Daoy (cell line): ENCODE measurements around the gene PEX14. TPM values are rescaled to one million over a fixed set of nuclear protein-coding genes. Genes with fewer than 3 reads are reported as not detected.
A peak's percentile ranks its signal among the peaks of the same experiment; 100 is the strongest.

Experiments used
- DNase-seq: peaks from one replicate; pipeline ENCODE4 v3.0.0-alpha.2; 2015; ENCODE audit warnings: low read depth
- total RNA-seq: library from RNA; depleted of rRNA; stranded (reverse); fragments of >200 nt; shearing (Covaris generic); gene quantifications from 2 replicates; pipeline ENCODE4 v1.2.3, GENCODE V29; 2014

The PEX14 gene
- total RNA-seq, 1 experiment from 2014 or later, result 22.6 TPM

DNA sequence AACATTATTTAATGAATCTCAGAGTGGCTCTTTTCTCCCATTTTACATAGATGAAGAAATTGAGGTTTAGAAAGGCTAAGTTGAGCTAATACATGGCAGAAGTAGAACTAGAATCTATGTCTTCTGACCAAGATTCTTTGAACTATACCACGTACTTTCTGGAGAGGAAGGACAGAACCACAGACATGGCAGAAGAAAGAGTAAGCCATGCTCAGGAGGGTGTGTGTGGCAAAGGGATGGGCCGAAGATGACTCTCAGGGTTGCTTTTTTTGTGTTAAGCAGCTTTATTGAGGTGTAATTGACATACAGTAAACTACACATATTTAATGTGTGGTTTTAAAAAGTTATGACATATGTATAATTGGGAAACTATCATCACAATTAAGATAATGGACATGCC lies 69.5 kb downstream of the PEX14 start:
- DNase-seq, result no peak

DNA sequence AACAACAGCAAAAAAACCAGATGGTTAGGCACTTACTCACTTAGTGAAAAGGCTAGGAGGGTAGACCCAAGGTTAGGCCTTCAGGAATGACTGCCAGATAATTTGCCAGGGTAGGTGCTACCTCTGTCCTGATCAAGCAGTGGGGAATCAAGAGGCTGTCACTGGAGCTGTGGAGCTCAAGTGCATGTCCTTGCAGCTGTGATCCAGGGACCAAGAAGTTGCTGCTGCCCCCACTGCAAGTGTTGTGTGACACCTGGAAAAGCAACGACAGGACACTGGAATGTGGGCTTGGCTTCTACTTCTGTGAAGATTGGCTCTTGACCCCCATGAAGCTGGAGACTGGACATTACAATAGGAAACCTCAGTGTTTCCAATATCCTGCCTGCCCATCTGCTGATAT lies 72.1 kb downstream of the PEX14 start:
- no peak for DNase-seq

DNA sequence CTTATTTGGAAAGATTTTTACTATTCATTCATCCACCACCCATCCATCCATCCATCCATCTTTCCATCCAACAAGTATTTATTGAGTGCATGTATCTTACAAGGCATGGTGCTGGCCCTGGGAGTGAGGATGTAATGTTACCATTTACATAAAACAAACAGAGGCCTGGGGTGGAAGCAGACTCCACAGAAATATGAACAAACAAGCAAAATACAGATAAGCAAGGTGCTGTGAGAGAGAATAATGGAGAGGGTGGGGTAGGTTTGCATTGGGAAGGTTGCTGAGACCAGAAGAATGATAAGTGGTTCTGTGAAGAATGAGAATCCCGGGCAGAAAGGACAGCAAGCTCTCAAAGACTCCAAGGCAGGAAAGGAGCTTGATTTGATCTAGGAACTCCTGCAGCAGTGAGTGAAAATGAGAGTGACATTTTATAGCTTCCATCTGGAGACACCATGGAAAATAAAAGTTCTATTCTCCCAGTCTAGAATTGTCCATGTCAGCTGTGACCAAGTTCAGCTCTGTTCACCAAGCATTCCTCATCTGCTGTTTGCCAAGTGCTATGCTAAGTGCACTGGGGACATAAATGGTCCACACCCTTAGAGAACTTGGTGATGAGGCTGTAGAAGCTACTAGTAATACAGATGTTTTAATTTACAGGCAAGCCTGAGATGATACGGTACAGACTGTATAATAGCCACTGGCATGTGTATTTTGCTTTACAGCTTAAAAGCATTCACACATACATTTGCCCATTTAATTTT lies 75.3 kb downstream of the PEX14 start:
- no peak for DNase-seq

DNA sequence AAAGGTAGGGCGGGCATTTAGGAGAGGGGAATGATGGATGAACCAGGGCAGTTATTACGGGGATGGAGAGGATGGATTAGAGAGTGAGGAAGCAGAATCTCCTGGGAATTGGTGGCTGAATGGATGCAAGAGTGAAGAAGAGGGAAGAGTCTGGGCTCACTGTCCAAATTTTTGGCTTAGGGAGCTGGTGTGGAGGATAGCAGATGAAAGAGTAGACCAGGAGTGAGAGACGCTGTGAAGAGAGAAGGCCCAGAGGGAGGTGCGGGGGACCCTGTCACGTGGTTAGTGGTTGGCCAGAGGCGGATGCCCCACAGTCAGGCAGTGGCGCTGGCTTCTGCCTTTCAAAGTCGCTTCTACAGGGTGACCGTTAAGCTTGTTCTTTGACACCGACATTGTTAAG lies 78.4 kb downstream of the PEX14 start:
- no peak for DNase-seq

DNA sequence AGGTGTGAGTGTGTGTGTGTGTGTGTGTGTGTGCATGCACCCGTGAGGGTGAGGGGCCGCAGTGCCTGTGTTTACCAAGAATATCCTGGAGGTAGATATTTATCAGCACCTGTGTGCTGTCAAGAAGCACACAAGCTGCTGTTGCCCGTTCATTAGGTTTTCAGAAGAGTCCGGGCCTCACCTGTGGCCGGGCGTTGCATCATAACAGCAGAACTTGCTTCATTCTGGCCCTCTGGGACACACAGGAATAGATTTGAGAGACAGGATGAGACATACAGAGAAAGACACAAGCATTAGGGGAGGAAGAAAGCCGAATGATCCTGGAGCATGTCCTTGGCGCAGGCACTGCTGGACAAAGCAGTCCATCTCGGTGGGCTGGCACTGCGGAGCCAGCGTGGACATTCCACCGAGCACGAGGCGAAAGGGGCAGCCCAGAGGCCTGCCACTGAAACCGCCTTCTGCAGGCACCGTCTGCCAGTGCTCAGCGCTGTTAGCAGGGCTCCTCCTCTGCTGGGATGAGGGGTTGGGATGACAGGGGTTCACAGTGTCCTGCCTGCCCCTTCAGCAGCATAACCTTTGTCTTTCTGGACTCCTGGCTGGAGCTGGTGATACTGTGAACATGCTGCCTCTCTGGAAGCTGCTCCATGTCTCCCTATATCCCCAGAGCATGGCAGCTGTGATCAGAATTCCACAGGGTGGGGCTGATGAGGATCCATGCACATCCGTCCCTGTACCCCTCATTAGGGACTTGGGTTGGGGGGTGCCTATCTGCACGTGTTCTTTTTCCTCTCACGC lies 81.1 kb downstream of the PEX14 start:
- no peak for DNase-seq

DNA sequence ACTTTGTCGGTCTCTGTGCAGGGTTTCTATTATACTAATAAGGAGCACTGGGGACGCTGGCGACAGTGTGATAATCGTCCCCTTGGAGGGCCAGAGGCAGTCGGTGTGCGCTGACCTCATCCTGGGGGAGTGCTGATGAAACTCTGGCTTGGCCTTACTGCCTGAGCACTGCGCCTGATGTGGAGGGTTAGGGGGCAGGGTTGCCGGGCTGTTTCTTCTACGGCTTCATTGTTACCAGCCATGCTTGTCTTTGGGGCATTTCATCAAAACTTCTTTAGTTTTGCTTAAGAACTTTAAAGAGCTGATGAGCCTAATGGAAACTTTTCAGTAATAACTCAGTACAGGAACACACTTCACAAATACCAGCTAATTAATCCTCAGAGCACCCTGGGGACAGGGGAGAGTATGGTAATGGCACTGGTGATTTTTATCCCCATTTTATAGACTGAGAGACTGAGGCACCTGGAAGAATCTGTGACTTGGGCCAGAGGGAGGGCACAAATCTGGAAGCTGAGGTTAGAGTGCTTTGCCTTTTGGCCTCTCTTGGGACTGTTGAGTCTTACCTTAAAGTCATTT lies 81.8 kb downstream of the PEX14 start:
- DNase-seq, result no peak

DNA sequence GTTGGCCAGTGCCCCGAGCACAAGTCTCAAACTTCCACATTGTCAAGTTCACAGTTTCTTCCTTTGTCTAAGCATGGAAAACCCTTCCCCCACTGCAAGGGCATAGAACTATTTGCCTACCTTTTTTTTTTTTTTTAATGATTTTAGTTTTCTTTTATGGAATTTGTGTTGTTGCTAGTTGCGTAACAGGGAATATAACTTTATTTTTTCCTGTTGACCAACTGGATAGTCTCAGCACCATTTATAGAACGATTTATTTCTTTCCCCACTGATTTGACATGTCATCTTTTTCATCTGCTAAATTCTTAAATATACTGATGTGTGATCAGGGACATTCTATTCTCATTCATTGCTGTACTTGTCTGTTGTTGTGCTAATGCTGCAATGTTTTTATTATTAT lies 83.0 kb downstream of the PEX14 start:
- no peak for DNase-seq

DNA sequence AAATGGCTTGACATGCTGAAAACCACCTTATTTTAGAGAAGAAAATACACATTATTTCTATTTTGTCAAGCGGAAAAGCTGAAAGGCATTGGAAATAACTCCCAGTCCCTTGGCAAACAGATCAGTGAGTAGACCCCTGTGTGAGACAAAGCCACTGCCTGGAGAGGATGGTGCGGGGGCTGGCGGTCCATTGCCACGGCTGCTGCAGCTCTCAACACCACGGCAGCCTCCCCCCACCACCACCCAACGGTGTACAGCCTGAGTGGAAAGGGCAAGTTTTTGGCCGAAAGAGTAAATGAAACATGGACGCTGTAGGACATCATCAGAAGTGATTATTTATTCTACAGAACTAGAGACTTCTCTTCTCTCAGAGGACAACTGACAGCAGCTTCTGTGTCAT lies 84.6 kb downstream of the PEX14 start:
- no peak for DNase-seq

DNA sequence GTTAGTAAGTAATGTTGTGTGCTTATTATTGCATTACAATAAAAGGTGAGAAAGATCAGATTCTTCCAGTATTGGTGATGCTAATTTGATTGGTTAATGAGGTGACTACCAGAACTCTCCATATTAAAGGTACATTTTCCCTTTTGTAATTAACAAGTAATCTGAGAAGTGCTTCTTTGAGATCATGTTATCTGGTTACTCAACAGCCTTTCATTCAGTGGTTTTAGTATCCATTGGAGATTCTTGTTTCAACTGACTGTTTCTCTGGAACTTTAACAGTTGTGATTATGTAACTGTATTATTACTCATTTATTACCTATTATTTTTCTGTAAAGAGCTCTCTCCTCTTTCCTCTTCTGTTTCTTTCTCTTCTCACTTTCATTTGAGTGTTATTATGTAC lies 86.7 kb downstream of the PEX14 start:
- DNase-seq, result no peak

DNA sequence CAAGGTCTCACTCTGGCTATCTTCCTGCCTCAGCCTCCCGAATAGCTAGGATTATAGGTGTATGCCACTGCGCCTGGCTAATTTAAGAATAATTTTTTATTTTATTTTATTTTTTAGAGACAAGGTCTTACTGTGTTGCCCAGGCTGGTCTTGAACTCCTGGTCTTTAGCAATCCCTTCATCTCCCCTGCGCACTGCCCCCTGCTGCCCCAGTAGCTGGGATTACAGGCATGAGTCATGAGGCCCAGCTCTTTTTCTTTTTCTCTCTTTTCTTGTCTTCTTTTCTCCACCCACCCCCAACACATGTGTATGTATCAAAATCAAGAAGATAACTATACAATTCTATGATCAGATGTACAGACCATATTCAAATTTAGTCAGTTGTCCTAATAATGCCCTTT lies 87.2 kb downstream of the PEX14 start:
- DNase-seq, result peak; percentile 40

DNA sequence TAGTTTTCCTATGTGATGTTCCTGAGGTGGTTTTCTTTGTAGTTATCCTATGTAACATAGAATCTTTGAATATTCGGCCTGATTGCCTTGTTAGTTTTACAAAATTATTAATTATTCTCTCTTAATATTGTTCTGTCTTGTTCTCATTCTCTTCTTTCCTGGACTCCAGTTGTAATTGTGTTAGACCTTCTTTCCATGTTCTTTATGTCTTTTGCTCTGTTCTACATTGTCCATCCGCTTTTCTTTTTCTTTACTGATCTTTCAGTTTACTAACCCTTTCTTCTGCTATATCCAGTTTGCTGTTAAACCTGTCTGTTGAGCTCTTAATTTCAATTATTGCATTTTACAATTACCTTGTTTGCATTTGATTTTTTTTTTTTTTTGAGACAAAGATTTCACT lies 89.3 kb downstream of the PEX14 start:
- DNase-seq, result no peak

DNA sequence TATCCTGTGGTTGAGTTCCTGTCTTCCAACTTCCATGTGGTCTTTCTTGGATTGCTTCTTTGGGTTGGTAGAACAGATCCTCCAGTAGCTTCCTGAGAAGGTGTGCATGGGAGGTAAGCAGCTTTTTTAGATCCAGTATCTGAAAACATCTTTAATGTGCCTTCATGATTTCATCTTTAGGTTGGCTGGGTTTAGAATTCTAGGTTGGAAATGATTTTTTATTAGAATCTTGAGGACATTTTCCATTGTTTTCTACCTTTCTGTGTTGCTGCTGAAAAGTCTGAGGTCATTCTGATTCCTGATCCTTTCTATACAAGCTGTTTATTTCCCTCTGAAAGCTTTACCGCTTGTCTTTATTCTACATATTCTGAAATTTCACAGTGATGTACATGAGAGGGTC lies 94.8 kb downstream of the PEX14 start:
- no peak for DNase-seq

DNA sequence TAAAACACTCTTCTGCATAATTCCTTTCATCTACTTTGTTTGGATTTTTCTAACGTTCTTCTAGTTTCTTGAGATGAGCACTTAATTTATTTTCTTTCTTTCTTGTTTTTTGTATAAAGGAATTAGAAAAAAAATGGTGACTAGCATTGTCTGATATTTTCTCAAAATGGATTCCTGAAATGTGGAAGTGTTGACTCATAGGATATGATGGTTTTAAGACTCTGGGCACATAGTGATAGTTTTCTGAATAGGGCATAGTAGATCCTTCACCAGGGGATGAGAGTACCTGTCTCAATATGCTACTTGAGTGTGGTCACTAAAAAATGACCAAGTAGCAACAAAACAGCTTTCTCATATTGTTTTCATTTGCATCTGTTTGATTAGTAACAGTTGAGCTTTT lies 100.9 kb downstream of the PEX14 start:
- peak; percentile 62 for DNase-seq

DNA sequence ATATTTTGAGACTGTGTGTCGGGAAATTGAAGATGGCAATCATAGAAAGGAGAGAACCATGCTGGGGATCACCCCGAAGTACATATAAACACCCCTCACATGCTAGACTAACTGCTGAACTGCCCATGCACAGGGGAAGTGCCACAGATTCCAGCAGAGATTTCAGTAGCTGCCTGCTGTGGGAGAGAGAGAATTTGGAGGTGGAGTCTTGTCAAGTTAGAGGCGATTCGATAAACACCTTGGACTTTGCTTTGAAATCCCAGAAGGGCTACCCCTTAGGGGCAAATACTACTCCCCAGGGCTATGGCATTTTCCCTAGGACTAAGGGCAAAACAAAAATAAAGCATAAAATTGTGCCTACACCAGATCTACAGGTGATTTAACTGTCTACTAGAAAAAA lies 103.3 kb downstream of the PEX14 start:
- no peak for DNase-seq

DNA sequence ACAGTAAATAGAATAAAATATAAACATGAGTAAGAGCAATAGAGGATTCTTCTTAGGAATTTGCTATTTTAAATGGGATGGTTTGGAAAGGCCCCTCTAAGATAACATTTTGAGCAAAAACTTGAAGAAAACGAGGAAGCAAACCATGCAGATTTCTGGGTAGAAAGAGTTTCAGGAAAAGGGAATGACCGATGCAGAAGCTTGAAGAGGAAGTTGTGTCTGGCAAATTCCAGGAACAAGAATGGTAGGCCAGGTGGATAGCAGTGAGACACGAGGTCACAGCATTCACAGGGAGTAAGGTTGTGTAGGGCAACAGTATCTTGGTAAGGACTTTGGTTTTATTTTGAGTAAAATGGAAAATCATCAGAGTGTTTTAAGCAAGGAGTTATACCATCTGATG lies 108.9 kb downstream of the PEX14 start:
- DNase-seq, result no peak

DNA sequence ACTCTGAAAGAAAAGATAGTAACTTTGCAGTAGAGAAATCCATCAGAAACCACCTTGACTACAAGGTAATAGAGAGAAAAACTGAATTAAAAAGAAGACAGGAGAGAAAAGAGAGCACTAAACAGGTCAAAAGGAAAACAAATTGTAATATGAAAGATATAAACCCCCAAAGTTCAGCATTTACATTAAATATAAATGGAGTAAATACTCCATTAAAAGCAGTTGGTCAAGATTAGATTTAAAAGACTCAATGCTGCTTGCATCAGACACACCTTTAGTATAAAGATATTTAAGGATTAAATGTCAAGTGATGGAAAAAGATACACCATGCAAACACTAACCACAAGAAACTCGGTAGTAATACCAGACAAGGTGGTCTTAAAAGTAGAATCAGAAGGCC lies 110.5 kb downstream of the PEX14 start:
- DNase-seq, result no peak

DNA sequence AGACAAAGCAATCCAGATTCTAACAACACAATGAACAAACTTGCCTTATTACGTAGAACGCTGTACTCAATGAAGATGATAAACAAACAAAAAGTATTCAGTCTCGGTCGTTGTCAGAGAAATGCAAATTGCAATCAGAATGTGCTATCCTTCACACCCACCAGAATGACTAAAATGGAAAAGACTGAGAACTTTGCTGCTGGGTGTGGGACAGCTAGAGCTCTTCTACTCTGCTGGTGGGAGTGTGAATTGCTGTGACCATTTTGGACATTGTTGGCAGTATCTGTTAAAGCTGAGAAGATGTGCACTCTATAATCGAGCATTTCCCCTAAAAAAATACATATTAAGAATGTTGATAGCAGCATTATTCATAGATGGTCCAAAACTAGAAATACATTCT lies 111.4 kb downstream of the PEX14 start:
- DNase-seq, result no peak

DNA sequence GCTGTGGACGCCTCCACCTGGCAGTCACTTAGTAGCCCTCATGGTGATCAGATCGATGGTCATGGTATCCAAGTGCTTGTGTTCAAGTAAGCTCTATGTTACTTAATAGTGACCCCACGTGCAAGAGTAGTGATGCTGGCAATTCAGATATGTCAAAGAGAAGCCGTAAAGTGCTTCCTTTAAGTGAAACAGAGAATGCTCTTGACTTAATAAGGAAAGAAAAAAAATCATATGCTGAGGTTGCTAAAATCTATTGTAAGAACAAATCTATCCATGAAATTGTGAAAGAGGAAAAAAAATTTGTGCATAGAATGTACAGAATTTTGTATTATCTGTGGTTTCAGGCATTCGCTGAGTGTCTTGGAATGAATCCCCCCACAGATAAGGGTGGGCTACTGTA lies 113.9 kb downstream of the PEX14 start:
- DNase-seq, result no peak

DNA sequence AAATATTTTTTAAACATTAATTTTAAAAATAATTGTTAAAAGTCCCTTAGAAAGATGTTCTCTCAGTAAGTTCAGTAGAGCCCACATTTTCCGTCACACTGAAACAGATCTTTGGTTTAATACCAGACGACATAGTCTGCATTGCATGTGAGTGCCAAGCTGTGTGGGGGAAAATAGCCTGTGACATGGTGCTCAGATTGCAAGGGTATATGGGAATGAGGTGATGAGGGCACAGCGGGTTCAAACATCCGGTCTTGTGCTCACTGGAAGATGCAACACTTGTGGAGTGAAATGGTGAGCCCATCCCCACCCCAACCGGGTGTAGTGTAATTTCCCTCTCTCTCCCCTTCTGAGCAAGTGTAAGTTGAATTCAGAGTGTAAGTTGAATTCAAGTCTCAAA lies 114.3 kb downstream of the PEX14 start:
- no peak for DNase-seq

DNA sequence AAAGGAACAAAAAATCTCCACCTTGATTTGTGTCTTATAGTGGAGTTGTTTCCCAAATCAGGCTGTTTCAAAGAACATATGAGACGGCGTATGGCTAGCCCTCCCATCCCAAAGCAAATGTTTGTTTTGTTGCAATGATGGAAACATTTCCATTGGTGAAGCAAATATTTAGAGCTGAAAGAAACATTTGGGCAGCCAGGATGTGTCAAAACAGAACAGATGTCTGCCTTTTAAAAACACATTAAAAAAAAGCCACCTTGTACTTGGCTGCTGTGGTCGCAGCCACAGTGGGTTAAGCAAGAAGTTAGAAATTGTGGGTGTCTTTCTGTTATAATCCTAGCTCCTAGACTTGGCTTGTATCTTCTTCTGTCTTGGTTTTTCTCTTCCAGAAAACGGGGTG lies 116.3 kb downstream of the PEX14 start:
- DNase-seq, result no peak

DNA sequence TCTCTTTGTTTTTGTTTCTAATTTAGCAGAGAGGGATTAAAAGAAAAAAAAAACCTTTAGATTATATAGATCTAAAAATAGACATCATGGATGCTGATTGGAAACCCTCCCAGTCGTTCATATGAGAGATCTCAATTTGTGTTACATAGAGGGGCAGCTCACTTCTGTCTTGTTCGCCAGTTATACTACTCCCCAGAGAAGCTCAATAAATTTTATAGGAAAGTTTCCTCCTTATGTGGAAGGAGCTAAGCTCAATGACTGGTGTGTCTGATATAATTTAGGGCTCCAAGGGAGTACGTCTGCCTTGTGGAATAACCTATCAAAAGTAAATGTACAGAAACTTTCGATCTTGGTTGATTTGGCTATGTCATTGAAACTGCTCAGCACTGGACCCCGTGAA lies 117.6 kb downstream of the PEX14 start:
- DNase-seq, result no peak

DNA sequence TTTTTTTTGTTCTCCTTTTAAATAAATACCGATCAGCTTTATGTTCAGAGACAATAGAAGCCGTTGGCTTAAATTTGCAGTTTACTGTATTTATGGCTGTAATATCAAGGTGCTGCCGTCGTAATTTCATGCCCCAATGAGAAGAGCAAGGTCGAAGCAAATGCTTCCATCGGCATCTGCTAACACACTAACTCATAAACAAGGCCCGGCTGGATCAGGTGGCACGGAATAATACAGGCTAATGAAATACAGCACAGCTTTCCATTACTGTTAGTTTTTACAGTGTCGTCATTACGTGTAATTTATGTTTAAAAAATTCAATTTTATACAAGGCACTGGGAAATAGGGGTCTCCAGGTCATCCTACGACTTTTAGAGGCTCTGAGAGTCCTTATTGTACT lies 119.0 kb downstream of the PEX14 start:
- no peak for DNase-seq

DNA sequence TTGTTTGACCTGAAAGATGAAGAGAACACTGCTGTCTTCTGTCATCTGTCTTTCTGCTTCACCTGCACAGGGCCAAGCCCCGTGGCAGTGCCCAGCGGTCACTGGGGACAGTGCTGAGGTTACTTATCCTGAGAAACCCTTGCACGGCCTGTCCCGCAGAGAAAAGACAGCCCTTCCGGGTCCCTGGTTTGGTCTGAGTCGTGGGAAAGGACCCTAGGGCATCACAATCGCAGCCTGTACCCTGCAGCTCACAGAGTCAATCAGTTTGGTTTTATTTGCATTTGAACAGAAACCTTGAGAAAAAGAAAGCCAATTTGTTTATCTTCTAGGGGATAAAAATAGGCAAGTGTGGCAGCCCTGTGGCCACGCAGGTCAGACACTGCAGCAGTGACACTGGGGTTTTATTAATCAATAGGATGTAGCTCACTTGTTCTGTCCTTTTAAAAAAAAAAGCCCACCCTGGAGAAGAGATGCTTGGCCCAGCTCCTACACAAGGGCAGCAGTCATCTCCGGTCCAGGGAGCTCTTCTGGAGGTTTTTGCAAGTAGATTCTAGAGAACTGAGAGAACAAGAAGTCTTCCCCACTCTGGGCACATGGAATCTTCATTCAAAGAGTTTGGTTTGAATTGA lies 120.0 kb downstream of the PEX14 start:
- no peak for DNase-seq
